HG02884 (cell line): Measurements from ENCODE around the gene SLC6A18.

ENCODE experiments used
- ATAC-seq: cut with Tn5 transposase; IDR thresholded peaks from one replicate; pipeline ENCODE4 v1.9.1; 2021; ENCODE audit warnings: mild to moderate bottlenecking, moderate library complexity; ENCODE audit not compliant: unreplicated experiment

The SLC6A18 gene

GRCh38 chr5:1225081-1225480 lies at the start of gene SLC6A18:
SLC6A18 (plus strand) TSS chr5:1225381; CDS start chr5:1225478, 97 bp downstream.
- no peak for ATAC-seq

- no peak for ATAC-seq
Observed at GRCh38 chr5:1175801-1176472, 49.2 kb upstream of the SLC6A18 start.

- no peak for ATAC-seq
Observed at GRCh38 chr5:1176473-1177391, 48.4 kb upstream of the SLC6A18 start.

GRCh38 chr5:1177826-1178528 lies 47.2 kb upstream of the SLC6A18 start:
- no peak for ATAC-seq

- no peak for ATAC-seq
Observed at GRCh38 chr5:1178529-1179382, 46.4 kb upstream of the SLC6A18 start.

- ATAC-seq, result no peak
Observed at GRCh38 chr5:1179383-1179715, 45.8 kb upstream of the SLC6A18 start.

GRCh38 chr5:1180096-1180495 lies 45.1 kb upstream of the SLC6A18 start:
- no peak for ATAC-seq

- no peak for ATAC-seq
Observed at GRCh38 chr5:1180841-1181271, 44.3 kb upstream of the SLC6A18 start.

GRCh38 chr5:1181451-1182359 lies 43.5 kb upstream of the SLC6A18 start:
- ATAC-seq, result no peak

- ATAC-seq, result no peak
Observed at GRCh38 chr5:1182360-1182632, 42.9 kb upstream of the SLC6A18 start.

- ATAC-seq, result no peak
Observed at GRCh38 chr5:1182633-1183423, 42.4 kb upstream of the SLC6A18 start.

- no peak for ATAC-seq
Observed at GRCh38 chr5:1183424-1184162, 41.6 kb upstream of the SLC6A18 start.

GRCh38 chr5:1184163-1184470 lies 41.1 kb upstream of the SLC6A18 start:
- no peak for ATAC-seq

GRCh38 chr5:1184481-1184880 lies 40.7 kb upstream of the SLC6A18 start:
- ATAC-seq, result no peak

- no peak for ATAC-seq
Observed at GRCh38 chr5:1185038-1185627, 40.0 kb upstream of the SLC6A18 start.

- no peak for ATAC-seq
Observed at GRCh38 chr5:1185629-1186350, 39.4 kb upstream of the SLC6A18 start.
